Endodermal cell (in vitro differentiated cells): Measurements from ENCODE around the gene AKT1. TPM values are rescaled to one million over a fixed set of nuclear protein-coding genes. Genes with fewer than 3 reads are reported as not detected.

Experiments used
- DNase-seq: peaks from one replicate; pipeline ENCODE4 v3.0.0-alpha.2; 2017
- H3K27ac ChIP-seq: 2 replicates; pipeline ENCODE4 v1.5.1; 2013; ENCODE audit warnings: mild to moderate bottlenecking, low read depth, low read length, moderate library complexity
- H3K27me3 ChIP-seq: 2 replicates; pipeline ENCODE4 v1.6.1; 2013; ENCODE audit warnings: mild to moderate bottlenecking, low read length, moderate library complexity; ENCODE audit not compliant: insufficient read depth, control insufficient read depth, poor library complexity, severe bottlenecking
- H3K36me3 ChIP-seq: 2 replicates; pipeline ENCODE4 v1.7.0; 2013; ENCODE audit warnings: mild to moderate bottlenecking, low read length, moderate library complexity; ENCODE audit not compliant: control insufficient read depth, insufficient read depth
- H3K4me1 ChIP-seq: one replicate; pipeline ENCODE4 v1.7.0; 2013; ENCODE audit warnings: low read length; ENCODE audit not compliant: control insufficient read depth, insufficient read depth
- H3K4me3 ChIP-seq: 2 replicates; pipeline ENCODE4 v1.5.1; 2013; ENCODE audit warnings: mild to moderate bottlenecking, low read length, moderate library complexity
- H3K9ac ChIP-seq: 2 replicates; pipeline ENCODE4 v1.6.1; 2013; ENCODE audit warnings: mild to moderate bottlenecking, low read length, moderate library complexity; ENCODE audit not compliant: poor library complexity, severe bottlenecking; ENCODE audit errors: extremely low read depth
- H3K9me3 ChIP-seq: 2 replicates; pipeline ENCODE4 v1.6.1; 2013; ENCODE audit warnings: mild to moderate bottlenecking, low read length, moderate library complexity; ENCODE audit not compliant: control insufficient read depth
- H3K27ac Mint-ChIP-seq: 2 replicates; pipeline ENCODE4 v1.8.0; 2020; ENCODE audit warnings: mixed read lengths
- H3K27me3 Mint-ChIP-seq: 2 replicates; pipeline ENCODE4 v1.8.0; 2021; ENCODE audit warnings: mild to moderate bottlenecking, mixed read lengths; ENCODE audit not compliant: insufficient read depth
- H3K36me3 Mint-ChIP-seq: 2 replicates; pipeline ENCODE4 v1.8.0; 2020; ENCODE audit warnings: low read depth, mixed read lengths
- H3K4me1 Mint-ChIP-seq: 2 replicates; pipeline ENCODE4 v1.8.0; 2020; ENCODE audit warnings: mixed read lengths
- H3K4me3 Mint-ChIP-seq: 2 replicates; pipeline ENCODE4 v1.8.0; 2020; ENCODE audit warnings: mild to moderate bottlenecking, moderate library complexity, mixed read lengths
- H3K9me3 Mint-ChIP-seq: 2 replicates; pipeline ENCODE4 v1.8.0; 2020; ENCODE audit warnings: mild to moderate bottlenecking, mixed read lengths
- CTCF ChIP-seq: fragments of 200-600 bp; sonication (generic); conservative IDR thresholded peaks from 2 replicates; pipeline ENCODE4 v1.5.0; 2021; ENCODE audit warnings: antibody characterized with exemption, mild to moderate bottlenecking
- WGBS, 2 experiments: methylation state at CpG; one replicate each; pipeline versions ENCODE4 v1.1.5 to v1.1.7; 2013; ENCODE audit warnings: missing lambda C conversion rate in 2 of 2, mixed read lengths in 1 of 2; ENCODE audit not compliant: insufficient coverage in 1 of 2, insufficient read length in 1 of 2; 5-methylcytosine and 5-hydroxymethylcytosine counted together
- total RNA-seq, 2 donors: library from RNA; stranded (reverse); fragmentation: NEBNext Ultra II Directional in 1 of 2; extraction: Animal tissue kit (Norgen Biotek cat#: 25700) in 1 of 2; gene quantifications; 2 replicates in 1 of 2; 3 replicates in 1 of 2; pipeline ENCODE4 v1.2.1, GENCODE V29; 2021

AKT1 gene
- total RNA-seq, 2 donors from 2014 or later: 133 to 152 TPM

- Histone ChIP-seq H3K4me1 (peaks cover 15% of the 10 kb centered on the region), H3K36me3 (peaks cover 4% of the 10 kb centered on the region), H3K9me3 (no peaks in the 10 kb centered on the region), H3K4me3 (no peak overlapping the region), H3K27me3 (no peaks in the 10 kb centered on the region), H3K9ac (no peak overlapping the region), H3K27ac (no peak overlapping the region)
- no peak for DNase-seq
- Mint-ChIP-seq H3K4me3 (no peak overlapping the region), H3K36me3 (peaks cover 10% of the 10 kb centered on the region), H3K27me3 (no peaks in the 10 kb centered on the region), H3K4me1 (peaks cover 18% of the 10 kb centered on the region), H3K27ac (no peak overlapping the region), H3K9me3 (no peaks in the 10 kb centered on the region)
- WGBS, 2 experiments: 89 to 100% methylated on average over 3 to 9 of the region's 9 CpGs
- no peak for TF ChIP-seq CTCF
These were observed 4.1 kb downstream of the AKT1 start for GRCh38 chr14:104791425-104791824.

DNA sequence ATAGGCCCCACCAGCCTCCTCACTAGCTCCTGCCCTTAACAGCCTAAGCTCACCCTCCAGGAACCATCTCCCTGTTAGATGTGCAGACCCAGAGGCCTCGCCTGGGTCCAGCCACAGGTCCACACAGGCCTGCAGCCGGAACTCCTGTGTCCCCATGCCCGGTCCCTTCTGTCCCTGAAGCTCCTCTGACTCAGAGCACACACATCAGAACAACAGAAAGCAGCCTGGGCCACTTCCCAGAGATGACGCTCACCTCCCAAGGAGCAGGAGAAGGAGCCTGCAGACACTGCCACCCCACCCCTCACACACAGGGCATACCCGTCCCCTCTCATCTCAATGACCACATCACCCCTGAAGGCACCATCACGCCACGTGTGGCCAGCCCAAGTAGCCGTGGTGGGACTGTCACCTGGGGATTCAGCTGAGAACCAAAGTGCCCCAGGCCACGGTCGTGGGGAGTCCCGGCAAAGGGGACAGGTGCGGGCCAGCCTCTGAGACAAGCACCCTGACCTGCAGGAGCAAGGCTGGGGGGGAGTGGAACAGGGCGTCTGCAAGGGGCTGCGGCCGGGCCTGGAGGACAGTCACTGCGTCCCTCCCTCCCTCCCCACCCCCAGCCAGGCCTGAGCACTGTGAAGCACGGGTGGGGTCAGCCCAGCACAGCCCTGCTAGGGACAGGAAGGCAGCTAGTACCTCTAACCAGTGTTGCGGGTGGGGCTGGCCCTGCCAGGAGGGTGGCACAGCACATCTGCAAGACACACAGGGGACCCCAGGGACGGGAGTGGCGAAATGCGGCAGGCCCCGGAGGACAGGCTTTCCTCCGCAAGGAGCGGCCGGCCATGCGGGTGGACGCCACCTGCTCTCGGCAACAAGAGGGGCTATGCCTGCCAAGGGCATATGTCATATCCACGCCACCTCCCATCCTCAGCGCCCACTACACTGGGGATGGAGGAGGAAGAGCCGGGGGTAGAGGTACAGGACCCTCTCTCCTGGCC is 5.5 kb downstream of the AKT1 start:
- Histone ChIP-seq H3K9ac (no peak overlapping the region), H3K27me3 (no peaks in the 10 kb centered on the region), H3K9me3 (no peaks in the 10 kb centered on the region), H3K27ac (no peak overlapping the region), H3K4me3 (no peak overlapping the region), H3K36me3 (peaks cover 4% of the 10 kb centered on the region), H3K4me1 (peaks cover 9% of the 10 kb centered on the region)
- H3K36me3 Mint-ChIP-seq: peaks cover 10% of the 10 kb centered on the region
- no peaks in the 10 kb centered on the region for H3K27me3 Mint-ChIP-seq
- WGBS, 2 experiments: 90 to 93% methylated on average over 5 to 31 of the region's 31 CpGs
- no peak for DNase-seq
- H3K9me3 Mint-ChIP-seq: no peaks in the 10 kb centered on the region
- H3K4me1 Mint-ChIP-seq: peaks cover 13% of the 10 kb centered on the region
- no peak overlapping the region for H3K4me3 Mint-ChIP-seq
- no peak for TF ChIP-seq CTCF
- H3K27ac Mint-ChIP-seq: no peak overlapping the region

DNA sequence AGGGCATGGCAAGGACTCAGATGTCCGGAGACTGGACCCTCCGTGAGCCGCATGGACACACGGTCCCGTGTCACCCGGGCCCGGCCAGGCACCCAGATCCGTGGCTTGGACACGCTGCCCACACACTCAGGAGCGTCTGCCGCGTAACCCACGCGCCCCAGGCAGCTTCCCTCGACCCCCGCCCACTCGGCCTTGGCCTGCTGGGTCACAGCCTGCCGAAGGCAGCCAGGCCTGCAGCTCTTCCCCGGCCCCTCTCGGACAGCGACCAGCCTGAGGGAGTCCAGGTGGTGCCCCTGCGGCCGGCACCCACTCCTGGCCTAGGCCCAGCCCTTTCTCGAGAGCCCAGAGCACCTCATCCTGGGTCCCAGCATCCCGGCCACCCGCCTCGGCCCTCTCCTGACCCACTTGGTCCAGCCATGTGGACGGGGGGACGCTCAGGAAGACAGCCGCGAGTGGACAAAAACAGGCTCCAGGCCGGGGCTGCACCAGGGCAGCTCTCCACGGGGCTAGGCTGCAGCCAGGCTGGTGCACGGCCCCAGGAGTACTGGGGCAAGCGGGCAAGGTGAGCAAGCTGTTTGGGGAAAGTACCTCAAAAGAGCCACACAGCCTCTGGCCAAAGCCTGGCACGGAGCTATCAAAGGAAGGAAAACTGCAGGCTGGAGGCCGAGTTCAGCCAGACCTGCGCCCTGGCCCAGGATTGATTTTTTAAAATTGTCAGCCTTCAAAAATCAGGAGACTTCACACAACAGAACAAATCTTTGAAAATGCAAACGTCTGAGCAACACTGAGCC is 6.5 kb downstream of the AKT1 start:
- Histone ChIP-seq H3K4me1 (peaks cover 5% of the 10 kb centered on the region), H3K36me3 (peaks cover 4% of the 10 kb centered on the region), H3K27me3 (no peaks in the 10 kb centered on the region), H3K9me3 (no peaks in the 10 kb centered on the region), H3K9ac (no peak overlapping the region), H3K4me3 (no peak overlapping the region), H3K27ac (peak overlapping the region; percentile 49)
- no peak for DNase-seq
- Mint-ChIP-seq H3K27ac (no peak overlapping the region), H3K36me3 (peaks cover 10% of the 10 kb centered on the region), H3K27me3 (no peaks in the 10 kb centered on the region), H3K4me3 (no peak overlapping the region), H3K9me3 (no peaks in the 10 kb centered on the region), H3K4me1 (peaks cover 8% of the 10 kb centered on the region)
- WGBS, 2 experiments: 94 to 95% methylated on average over 24 to 39 of the region's 39 CpGs
- TF ChIP-seq CTCF: no peak
